Limb (tissue), 2 donors: ENCODE results near the gene PLEKHH3.

Experiments used
- DNase-seq, 2 donors: peaks; one replicate each; pipeline ENCODE4 v3.0.0-alpha.2; 2016; ENCODE audit errors: extremely low spot score in 2 of 2

PLEKHH3 gene, protein sequence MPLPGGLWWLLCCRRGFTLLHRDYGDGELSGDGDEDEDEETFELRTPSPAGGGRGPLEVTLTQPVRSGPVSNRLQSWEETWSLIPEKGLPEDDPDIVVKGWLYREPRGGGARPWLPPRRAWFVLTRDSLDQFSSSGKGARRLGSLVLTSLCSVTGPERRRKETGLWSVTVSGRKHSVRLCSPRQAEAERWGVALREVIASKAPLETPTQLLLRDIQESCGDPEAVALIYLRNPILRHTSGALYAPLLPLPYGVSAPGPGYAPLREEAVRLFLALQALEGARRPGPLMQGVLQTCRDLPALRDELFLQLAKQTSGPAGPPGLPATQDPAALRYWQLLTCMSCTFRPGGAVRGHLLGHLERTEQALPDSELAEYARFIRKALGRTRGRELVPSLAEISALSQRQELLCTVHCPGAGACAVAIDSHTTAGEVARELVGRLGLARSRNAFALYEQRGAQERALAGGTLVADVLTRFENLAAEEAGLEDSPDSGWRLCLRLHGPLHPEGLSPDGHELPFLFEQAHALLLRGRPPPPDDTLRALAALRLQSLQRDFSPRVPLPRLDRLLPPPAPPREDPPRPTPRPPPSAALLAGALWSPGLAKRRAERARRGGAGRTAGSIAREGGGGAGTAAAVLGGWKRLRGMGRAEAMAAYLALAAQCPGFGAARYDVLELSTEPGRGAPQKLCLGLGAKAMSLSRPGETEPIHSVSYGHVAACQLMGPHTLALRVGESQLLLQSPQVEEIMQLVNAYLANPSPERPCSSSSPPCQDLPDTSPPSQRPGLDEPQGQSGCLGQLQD

DNA sequence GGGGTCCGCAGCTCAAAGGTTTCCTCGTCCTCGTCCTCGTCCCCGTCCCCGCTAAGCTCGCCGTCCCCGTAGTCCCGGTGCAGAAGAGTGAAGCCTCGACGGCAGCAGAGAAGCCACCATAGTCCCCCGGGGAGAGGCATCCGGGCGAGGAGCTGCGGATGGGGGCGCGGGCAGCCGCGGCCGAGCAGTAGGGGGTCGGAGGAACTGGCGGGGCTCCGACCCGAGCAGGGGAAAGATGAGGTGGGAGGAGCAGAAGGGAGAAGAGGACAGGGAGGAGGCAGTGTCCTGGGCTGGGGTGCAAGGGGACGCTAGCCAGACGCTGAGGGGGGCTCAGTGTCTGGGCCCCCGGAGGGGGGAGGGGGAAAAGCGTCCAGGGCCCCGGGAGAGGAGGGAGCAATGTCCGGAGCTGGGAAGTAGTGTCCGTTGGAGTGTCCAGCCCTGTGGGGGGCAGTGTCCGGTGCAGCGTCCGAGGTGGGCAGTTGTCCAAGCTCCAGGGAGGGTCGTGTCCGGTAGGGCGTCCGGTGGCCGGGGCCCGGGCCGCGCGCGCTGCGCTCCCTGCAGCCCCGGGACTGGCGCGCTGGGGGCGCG lies at the start of gene PLEKHH3:
PLEKHH3 (minus strand) TSS at position 571 of the 588 bp plus-strand sequence; CDS start at position 140, 431 bp downstream.
- no peak for DNase-seq

DNA sequence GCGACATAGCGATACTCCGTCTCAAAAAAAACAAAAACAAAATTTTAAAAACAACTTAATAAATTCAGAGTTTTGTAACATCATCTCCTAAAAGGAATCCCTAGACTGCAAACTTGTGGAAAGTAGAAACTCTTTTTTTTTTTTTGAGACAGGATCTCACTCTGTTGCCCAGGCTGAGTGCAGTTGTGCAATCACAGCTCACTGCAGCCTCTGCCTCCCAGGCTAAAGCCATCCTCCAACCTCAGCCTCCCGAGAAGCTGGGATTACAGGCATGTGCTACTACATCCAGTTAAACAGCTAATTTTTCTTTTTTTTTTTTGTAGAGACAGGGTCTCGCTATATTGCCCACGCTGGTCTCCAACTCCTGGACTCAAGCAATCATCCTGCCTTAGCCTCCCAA lies 48.3 kb upstream of the PLEKHH3 start:
- no peak for DNase-seq

DNA sequence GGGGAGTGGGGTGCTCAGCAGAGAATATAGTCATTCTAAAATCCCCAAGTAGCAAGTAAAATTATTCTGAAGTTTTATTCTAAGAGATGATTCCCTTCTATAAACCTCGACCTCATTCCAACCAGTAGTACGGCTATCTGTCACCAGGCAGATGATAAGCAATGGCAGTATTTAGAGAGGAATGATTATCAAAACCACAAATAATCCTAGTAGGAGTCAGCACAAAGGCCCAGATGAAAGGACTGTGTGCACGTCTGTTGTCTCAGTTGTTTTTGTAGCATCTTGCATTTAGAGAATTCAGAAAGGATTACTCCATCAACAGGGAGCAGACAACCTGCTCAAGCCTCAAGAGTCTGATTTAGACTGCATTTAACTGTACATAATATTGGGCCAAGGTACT lies 46.8 kb upstream of the PLEKHH3 start:
- no peak for DNase-seq

DNA sequence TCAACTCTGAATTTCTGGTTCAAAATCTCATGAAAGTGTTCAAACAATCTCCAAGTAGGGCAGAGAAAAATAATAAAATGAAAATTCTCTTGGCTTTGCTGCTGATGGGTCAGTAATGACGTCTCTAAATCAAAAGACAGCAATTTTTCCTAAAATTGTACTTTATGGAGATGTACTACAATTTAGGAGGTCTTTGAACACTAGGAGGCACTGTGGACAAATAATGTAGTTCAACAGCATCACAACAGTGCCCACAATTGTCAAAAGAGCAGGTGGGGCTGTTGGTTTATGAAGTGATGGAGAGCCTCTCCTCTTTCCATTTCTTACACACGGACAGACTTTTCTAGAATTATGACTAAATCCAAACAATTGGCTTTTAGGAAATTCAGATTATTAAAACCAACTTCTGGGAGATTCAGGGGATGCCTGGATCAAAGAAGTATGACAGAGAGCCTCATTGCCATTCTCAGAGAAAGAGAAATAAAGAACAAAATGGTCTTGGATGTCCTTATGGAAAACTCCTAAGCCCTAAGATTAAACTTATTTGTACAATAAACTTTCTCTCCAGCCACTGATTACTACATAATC lies 44.3 kb upstream of the PLEKHH3 start:
- peak in 1 of 2 donors; percentile 79 for DNase-seq

DNA sequence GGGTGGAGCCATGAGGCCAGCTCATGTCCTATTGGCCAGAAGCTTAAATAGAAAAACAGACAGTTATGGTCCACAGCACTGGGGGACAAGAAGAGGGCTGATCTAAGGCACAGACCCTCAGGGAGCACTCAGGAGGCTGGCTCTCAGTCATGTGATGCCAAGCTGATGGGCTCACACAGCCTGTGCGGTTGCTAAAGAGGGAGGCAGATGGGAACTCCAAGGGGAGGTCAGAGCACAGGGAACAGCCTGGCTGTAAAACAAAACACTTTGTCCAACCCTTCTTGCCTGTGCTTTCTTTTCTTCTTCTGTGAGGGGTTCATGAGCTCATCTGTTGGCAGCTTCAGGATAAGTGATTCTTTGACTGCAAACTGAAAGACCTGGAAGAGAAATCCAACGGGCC lies 32.8 kb upstream of the PLEKHH3 start:
- DNase-seq: no peak

DNA sequence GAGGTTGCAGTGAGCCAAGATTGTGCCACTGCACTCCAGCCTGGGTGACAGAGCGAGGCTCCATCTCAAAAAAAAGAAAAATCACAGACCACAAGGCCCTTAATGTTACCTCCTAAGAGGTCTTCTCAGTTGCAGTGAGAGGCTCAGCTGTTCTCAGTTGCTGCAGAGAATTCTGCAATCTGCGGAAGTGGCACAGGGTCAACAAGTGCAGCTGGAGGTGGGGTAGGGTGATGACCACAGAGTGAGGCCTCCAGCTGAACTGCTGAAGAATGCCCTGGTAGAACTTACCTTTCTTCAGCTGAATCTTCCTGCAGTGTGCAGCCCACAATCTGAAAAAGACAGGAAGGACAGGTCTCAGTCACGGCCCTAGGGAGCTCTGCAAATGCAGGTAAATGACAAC lies 31.8 kb upstream of the PLEKHH3 start:
- no peak for DNase-seq

DNA sequence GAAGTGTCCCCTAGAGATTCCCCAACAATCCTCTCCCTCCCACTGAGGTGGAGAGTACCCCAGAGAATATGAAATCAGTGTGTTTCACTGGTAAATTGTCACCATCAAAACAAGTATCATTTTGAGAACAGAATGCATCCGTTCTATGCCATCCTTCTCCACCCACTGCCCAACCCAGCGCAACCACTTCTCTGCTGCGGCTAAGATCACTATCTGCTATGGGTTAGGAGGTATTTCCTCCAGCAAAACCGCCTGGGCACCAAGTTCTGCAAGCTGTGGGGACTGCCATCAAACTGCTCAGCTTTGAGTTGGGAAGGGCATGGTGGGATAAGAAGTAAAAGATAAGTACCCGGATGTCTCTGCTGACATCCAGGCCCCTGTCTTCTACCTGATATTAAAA lies 29.9 kb upstream of the PLEKHH3 start:
- no peak for DNase-seq

DNA sequence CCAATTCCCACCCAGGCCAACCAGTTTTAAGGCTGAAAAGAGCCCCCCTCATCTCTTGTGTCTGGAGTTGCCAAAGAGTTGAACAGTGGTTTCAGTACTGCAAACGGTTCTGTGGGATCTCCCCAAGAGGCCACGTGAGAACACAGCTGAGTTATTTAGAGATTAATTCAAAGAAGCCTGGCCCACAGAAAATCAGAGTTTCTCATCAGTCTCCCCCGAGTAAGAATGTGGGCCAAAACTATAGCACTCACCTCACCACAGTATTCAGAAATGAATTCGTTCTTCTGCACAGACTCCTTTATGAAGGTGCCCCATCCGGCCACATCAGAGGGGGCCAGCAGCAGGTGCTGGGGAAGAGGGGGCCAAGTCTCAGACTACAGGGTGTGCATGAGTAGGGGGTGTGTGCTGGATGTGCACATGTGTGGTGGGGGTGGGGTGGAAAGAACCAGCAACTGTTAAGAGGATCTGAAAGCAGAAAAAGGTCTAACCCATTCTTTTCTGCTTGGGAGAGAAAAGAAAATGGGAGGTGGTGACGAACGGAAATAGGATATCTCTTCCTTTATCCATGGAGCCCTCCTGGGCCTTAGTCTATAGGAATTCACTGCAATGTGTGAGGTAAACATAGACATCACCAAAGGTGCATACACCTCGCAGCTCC lies 28.2 kb upstream of the PLEKHH3 start:
- DNase-seq: no peak

DNA sequence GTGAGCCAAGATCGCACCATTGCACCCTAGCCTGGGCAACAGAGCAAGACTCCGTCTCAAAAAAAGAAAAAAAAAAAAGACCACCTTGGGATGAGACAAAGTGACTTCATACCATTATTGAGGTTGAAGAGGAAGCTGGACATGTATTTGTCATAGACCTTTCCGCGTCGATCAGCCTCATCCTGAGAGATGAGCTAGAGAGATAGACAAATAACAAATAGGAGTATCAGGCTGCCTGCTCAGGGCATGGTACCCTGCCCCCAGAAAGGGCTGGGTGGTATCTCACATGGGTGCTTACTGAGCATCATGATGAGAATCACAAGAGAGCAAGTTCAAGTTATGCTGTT lies 27.7 kb upstream of the PLEKHH3 start:
- no peak for DNase-seq

DNA sequence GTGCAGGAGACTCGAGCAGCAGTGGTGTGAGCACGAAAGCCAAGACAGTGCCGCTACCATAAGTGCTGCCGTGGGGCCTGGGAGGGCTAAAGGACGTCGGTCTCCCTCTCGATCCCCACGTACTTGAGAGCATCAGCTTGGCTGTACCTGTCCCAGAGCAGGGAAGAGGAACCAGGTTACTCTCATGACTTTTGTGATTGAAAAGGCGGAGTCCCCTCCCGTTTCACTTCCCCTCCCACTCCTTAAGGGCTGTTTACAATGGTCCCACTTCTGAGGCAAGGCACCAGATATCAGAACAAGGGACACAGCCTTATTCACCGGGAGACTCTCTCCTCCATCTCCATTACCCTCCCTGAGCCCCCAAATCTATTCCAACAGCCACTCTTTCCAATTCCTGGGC lies 25.7 kb upstream of the PLEKHH3 start:
- DNase-seq: no peak

DNA sequence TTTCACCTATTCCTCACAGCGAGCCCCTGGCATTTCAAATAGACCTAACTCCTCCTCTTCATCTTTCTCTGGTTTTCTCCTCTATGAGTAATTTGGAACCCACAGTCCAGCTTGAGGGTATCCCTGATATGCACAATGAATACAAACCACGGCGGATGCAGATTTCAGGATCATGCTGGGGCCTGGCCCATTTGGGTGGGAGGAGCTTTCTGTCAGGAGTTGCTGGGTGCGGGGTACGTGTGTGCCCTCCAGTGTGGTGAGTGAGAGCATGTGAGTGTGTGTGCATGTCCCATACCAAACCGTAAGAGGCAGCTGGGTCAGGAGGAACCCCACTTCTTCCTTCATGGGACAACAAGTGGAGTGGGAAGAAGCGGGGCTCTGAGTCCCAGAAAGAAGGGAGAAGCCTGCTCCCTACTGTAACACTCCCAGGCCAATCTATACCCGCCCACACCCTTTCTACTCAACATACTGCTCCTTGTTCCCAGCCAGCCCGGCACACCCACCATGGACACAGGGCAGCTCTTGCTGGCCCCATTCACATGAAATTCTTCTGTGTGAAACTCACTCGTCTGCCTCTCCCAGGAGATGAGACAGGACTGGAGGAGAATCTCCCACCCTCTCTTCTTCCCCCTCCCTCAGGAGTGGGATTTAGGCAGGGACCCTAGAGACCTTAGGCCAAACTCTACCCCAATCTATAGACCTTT lies 23.9 kb upstream of the PLEKHH3 start:
- no peak for DNase-seq

DNA sequence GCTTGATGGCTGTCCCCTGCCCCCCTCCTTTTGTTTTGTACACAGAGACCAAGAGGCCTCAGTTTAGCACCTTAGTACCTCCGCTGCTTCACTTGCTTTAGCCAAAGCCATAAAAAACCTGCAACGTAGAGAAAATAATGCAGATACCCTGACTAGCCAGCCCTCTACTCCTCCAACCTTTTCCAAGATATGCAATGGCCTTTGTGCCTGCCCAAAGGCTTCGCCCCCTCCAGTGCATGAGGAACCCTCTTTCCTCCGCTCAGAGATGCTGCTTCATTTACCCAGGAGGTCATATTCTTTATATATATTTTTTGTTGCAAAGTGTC lies 22.6 kb upstream of the PLEKHH3 start:
- DNase-seq: no peak

DNA sequence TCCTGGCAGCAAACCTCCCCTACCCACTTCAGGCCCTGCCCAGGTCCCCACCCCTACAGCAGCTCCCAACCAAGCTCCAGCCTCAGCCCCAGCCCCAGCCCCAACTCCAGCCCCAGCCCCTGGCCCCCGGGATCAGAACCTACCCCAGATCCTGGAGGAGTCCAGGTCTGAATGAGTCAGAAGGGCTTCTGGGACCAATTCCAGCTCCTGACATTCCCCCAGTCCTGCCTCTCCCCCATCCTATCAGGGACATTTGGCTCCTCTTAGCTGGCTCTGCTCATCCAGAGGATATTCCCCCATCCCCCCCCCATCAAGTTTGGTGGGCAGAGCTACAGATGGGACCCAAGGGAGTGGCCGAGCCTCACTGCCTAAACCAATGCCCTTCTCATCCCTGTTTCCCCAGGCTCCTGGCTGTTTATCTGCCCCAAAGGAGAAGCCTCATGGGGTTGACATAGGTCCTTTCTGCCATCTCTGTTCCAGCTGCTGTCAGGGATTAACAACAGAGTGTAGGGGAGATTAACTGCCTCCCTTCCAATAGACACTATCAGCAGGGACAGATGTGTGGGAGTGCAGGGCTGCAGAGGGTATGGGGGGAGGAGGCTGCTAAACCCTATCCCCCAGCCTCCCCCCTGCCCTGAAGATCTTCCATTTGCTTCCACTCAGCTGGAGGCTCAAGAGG lies 22.1 kb upstream of the PLEKHH3 start:
- no peak for DNase-seq

DNA sequence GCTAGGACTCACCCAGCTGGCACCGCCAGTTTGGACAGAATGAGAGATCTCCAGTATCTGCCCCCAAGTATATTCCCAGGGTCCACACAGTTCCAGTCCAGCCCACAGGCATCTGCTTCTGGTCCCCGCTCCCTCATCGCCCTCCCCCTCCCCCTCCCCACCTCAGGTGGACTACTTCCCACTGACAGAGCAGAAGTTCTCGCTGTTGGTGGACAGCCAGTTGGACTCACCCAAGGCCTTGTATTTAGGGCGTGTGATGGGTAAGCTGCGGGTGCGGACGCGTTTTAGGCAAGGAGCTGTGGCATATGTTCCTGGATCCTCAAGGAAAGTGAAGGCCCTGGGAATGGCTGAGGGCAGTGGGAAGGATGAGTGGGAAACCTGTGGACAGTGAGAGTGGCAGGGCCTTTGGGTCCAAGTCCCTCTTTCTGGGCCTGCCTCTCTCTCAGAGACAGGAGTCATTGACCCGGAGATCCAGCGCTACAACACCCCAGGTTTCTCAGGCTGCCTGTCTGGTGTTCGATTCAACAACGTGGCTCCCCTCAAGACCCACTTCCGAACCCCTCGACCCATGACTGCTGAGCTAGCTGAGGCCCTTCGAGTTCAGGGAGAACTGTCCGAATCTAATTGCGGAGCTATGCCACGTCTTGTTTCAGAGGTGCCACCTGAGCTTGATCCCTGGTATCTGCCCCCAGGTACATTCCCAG lies 20.5 kb upstream of the PLEKHH3 start:
- no peak for DNase-seq

DNA sequence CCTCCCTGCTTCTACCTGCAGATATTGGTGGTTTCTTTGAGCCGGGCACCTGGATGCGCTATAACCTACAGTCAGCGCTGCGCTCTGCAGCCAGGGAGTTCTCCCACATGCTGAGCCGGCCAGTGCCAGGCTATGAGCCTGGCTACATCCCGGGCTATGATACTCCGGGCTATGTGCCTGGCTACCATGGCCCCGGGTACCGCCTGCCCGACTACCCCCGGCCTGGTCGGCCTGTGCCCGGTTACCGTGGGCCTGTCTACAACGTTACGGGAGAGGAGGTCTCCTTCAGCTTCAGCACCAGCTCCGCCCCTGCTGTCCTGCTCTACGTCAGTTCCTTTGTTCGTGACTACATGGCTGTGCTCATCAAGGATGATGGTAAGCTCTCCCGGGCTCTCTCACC lies 18.7 kb upstream of the PLEKHH3 start:
- DNase-seq: no peak

DNA sequence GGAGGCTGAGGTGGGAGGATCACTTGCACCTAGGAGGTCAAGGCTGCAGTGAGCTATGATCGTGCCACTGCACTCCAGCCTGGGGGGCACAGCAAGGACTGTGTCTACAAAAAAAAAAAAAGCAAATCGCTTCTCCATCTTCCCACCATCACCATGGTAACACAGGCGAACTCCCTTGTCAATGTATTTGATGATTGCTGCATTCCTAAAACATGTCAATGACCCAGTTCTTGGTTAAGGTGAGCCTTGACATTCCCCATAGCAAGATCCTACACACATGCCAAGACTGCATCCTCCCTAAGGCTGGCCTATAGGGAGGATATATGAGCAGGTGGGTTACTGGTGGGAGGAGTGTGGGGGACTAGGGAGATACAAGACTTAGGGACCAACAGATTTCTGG lies 17.7 kb upstream of the PLEKHH3 start:
- no peak for DNase-seq

DNA sequence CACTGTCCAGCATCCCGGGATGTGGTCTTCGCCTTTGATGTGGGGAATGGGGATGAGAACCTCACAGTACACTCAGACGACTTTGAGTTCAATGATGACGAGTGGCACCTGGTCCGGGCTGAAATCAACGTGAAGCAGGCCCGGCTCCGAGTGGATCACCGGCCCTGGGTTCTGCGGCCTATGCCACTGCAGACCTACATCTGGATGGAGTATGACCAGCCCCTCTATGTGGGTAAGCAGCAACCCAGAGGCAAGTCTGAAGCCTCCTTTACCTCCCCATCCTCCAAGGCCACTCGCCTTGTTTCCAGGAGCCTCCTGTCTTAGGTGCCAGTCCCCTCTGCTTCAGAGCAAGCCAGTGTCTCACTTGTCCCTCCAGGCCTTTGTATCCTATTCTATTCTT lies 15.7 kb upstream of the PLEKHH3 start:
- no peak for DNase-seq

DNA sequence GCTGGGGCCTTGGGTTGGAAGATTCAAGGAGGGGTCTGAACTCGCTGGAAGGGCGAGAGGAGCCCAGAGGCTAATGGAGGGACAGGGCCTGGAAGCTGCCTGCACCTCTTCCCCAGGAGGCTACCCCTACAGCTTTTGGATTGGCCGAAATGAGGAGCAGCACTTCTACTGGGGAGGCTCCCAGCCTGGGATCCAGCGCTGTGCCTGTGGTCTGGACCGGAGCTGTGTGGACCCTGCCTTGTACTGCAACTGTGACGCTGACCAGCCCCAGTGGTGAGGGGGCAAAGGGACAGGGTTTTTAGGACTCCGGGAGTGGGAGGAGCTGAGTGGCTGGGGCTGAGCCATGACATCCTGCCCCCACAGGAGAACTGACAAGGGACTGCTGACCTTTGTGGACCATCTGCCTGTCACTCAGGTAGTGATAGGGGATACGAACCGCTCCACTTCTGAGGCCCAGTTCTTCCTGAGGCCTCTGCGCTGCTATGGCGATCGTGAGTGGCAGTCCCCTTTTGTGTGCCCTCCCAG lies 14.3 kb upstream of the PLEKHH3 start:
- no peak for DNase-seq

DNA sequence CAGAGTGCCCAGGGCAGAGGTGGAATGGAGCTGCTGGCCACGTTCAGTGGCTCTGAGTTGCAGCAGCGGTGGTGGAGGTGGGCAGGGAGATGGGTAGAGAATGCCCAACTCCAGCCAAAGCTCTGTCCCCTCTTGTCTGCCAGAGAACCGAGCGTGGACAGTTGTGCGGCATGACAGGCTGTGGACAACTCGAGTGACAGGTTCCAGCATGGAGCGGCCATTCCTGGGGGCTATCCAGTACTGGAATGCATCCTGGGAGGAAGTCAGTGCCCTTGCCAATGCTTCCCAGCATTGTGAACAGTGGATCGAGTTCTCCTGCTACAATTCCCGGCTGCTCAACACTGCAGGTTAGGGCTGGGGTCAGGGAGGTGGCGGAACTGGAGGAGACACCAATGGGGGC lies 13.8 kb upstream of the PLEKHH3 start:
- DNase-seq: no peak
